Esophagus muscularis mucosa (tissue), 4 donors: ENCODE data around the gene KCNA4.

ENCODE experiments used
- CTCF ChIP-seq, 3 experiments: fragments of 200-600 bp in 2 of 3; fragments of 450-650 bp in 1 of 3; sonication (generic) in 2 of 3; IDR thresholded peaks; one replicate each; pipeline ENCODE4 v1.5.1; 2017 to 2019; ENCODE audit warnings: antibody characterized with exemption in 3 of 3, mild to moderate bottlenecking in 2 of 3, moderate library complexity in 1 of 3
- EP300 ChIP-seq: sonication (generic); formaldehyde crosslinking; IDR thresholded peaks from one replicate; pipeline ENCODE4 v1.6.1; 2017; ENCODE audit warnings: antibody characterized with exemption
- POLR2A ChIP-seq: fragments of 450-650 bp; IDR thresholded peaks from one replicate; pipeline ENCODE4 v1.6.1; 2017; ENCODE audit warnings: antibody characterized with exemption, moderate library complexity, mild to moderate bottlenecking, low read depth
- POLR2AphosphoS5 ChIP-seq, 2 donors: sonication (generic); formaldehyde crosslinking; IDR thresholded peaks; one replicate each; pipeline ENCODE4 v1.6.1; 2017; ENCODE audit warnings: antibody characterized with exemption in 2 of 2

- no peak for TF ChIP-seq CTCF (IDR thresholded peaks at IDR 0.05)
- TF ChIP-seq POLR2A: no peak
- no peak for TF ChIP-seq POLR2AphosphoS5 (IDR thresholded peaks at IDR 0.05)
- no peak for TF ChIP-seq EP300
Observed at GRCh38 chr11:30046578-30046945, 29.7 kb upstream of the KCNA4 start.
